Activated naive CD4-positive, alpha-beta T cell treated with anti-CD3 and anti-CD28 coated beads, Interleukin-2, amount 50 U/mL, for 16 hours (primary cell): ENCODE results near the gene TH.

ENCODE experiments used
- DNase-seq: peaks from one replicate; pipeline ENCODE4 v3.0.0-alpha.2; 2020

TH gene

GRCh38 chr11:2208691-2209369 lies 37.2 kb upstream of the TH start:
- DNase-seq: no peak

DNA sequence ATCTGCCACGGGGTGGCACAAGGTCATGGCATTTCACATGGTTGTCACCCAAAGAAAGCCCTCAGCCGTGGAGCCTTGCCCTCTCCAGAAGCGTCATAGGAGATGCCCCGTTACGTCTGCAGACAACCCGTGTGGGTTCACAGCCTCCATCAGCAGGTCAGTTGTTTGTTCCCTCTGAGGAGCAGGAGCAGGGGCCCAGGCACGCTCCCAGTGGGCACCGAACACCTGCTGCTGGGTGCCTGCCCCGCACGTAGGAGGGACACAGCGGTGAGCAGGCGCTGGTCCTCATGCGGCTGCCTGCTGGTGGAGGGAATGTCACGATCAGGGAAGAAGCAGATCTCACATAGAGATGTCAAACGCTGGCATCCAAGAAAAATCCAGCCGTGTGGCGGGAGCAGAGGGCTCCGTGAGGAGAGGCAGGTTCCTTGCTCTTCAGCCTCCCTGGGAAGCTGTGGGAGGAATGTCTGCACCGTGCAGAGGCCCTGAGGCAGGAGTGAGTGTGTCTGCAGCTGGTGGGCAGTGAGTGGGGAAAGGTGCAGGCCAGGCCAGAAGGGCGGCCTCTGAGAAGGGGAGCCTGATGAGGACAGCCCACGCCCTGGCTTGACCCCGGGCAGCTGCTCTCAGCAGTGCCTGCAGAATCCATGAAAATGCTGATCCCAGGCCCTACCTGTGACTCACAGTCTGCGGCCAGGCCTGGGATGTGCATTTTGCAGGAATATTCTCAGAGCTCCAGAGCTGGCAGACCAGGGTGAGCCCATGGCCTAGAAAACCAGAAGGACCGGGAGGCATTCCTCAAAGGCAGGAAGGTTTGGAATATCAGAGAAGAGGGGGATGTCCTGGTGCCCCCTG lies 36.4 kb upstream of the TH start:
- DNase-seq: no peak

DNA sequence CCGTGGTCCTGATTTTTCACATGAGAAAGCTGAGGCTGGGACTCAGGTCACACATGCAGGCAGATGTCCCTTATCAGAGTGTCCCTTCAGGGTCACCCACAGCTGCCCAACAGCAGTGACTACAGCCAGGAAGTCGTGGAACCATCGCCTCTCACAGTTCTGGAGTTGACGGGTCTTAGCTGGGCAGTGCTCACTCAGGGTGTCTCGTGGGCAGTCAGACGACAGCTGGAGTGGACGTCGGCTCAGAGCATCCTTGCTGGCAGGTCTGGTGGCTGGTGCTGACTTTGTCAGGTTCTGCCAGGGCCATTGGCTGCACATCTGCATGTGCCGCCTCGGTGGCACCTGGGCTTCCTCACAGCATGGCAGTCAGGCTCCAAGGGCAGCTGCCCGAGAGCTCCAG lies 35.6 kb upstream of the TH start:
- DNase-seq: no peak

DNA sequence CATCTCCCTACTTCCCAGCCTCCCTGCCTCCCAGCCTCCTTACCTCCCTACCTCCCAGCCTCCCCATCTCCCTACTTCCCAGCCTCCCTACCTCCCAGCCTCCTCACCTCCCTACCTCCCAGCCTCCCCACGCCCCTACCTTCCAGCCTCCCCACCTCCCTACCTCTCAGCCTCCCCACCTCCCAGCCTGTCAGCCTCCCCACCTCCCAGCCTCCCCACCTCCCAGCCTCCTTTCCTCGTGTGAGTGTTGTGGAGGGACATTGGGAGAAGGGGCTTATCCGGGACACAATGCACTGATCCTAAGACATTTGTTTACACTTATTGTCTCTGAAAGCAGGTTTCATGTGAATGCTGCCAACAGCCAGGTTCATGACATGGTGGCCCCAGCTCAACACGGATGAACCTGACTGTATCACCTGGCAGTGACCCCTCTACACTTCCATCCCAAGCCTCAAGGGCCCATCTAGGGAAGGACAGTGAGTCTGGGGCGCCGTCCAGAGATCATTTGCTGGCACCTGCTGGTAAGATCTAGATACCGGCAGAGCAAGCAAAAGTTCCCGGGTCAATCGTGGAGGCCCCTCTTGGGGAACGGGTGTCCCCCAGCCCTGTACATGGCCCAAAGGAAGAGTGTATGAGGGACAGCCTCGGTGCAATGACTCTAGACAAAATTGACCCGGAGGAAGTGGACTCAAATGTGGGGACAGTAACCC lies 34.5 kb upstream of the TH start:
- no peak for DNase-seq

- DNase-seq: no peak
Observed at GRCh38 chr11:2205214-2205720, 33.7 kb upstream of the TH start.

DNA sequence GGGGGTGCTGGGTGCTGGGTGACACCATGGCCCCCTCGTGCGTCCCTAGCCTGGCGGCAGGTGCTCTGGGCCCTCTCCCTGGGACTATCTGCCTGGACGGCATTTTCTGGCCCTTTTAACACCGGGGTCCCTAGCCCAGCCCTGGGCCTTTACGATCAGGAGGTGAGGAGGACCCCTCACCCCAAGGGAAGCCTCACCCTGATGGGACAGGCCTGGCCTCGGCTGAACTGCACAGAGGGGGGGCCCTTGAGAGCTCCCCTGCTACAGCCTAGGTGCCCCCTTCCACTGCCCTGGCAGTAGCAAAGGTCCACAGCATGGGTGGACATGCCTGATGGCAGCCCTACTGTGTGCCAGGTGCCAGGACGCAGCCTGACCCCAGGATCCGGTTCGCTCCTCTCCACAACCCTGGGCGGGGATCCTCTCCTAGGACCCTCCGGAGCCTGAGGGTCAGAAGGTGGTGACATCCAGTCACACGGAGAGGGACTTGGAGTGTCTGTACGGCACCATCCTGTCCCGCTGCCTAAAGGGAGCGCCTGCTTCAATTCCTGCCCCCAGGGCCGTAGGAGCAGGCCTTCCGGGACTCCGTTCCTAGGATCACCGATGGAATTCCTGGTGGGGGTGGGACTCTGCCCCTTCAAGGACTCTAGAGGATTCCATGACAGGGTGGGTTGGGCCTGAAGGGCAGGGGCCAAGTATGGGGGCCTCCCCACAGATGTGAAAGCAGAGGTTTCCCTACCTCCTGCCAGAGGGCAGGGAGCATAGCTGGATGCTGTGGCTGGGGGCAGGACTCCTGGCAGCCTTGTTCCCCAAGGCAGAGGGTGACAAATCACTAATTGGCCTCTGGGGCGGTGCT lies 33.0 kb upstream of the TH start:
- DNase-seq: peak; percentile 4

DNA sequence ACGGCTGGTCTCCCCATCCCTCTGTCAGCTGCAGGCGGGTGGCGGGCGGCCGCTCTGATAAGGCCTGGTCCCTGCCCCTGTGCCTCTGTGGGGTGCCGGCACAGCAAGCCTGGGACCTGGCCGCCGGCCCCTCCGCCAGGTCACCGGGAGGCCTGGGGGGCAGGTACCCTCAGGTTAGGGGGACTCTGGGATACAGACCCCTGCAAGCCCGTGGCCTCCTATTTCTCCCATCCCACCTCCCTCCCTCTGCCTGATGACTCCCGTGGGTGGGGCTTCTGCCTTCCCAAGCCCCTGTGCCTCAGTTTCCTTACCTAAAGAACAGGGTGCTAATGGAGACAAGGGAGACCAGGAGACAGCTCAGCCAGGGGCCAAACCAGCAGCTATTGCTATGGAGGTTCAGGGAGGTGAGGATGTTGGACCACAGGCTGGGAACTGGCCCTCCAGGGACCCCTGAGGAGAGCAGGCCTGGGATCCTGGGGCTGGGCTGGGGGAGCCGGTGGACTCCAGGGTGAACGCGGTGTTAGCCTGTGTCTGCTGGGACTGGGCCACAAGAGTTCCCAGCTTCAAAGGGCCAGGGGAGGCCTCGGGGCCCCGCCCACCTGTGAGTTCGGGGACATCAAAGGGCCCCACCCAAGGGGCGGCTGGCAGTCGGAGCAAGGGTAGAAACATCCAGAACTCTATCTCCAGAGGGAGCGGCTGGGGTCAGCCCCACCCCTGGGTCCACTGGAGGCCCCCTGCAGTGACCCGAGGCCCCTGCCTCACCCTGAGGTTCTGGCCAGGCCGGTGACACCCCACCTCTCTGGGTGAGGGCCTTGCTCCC lies 32.0 kb upstream of the TH start:
- DNase-seq: peak; percentile 7

DNA sequence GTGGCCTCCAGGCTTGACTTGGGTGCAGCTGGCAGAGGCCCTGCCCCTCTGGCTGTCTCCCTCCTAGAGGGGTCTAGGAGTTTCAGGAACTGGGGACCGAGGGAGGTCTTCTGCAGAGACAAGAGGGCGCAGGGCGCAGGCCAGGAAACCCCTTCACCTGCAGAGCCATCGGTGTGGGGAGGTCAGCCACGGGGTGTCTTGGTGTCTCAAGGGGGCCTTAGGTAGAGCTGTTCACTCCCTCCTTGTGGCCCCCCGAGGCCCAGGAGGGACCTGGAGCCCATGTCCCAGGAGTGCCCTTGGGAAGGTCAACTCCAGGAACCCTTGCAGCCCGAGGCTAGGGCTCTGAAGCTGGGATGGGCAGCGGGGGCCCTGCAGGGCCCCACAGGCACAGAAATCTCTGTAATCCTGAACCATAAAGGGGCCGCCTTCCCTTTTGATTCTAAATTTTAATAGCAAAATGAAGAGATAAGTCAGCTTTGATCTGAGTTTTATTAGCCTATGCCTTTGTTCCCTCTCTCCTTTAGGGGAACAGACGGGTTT lies 31.4 kb upstream of the TH start:
- peak; percentile 9 for DNase-seq

DNA sequence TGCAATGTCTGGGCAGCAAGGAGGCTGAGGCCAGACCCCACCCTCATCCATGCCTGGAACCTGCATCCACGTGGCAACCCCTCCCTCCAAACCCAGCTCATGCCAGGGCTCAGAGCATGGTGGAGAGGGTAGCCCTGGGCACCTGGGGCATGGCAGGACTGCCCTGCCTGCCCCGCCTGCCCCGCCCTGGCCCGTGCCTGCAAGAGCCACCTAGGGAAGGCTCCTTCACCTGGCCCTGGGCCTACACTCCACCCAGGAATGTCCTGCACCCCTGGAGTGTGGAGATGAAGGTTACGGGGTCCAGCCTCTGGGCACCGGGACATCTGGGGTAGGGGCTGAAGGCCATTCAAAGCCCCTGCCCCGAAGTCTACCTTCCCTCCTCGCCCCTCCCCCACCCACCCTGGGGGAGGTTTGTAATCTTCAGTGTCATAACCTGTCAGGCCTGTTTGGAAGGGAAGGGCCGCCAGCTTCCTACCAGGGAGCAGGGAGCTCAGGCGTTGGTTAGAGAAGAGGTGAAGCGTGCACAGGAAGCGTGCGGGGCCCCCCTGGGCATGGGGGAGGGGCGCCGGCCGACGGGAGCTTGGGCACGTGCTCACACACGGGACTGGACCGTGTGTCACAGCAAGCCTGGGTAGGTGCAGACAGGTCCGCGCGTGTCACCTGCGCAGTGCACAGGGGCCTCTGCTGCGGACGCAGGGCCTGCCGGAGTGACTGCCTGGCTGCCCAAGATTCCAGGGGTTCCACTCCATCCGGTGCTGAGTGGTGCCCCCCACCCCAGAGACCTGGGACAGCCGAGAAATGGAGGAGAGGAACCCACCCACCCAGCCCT lies 30.7 kb upstream of the TH start:
- DNase-seq: peak; percentile 3

DNA sequence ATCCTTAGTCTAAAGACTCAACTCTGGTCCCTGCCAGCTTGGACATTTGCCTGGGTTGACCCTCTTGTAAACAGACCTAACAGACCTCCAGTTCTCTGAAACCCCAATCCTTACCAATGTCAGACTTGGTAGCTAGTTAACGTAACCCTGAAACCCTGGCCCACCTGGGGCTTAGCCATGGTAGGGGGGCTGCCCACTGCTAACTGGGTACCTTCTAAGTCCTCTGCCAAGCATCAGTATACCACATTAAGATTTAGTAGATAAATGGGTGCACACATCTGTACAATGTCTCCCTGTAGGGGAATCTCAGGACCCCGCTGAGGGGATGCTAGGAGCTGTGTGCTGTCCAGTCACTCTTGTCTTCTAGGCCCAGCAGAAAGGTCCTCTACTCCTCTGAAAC lies 29.9 kb upstream of the TH start:
- DNase-seq: peak; percentile 6

- no peak for DNase-seq
Observed at GRCh38 chr11:2200957-2201519, 29.4 kb upstream of the TH start.

DNA sequence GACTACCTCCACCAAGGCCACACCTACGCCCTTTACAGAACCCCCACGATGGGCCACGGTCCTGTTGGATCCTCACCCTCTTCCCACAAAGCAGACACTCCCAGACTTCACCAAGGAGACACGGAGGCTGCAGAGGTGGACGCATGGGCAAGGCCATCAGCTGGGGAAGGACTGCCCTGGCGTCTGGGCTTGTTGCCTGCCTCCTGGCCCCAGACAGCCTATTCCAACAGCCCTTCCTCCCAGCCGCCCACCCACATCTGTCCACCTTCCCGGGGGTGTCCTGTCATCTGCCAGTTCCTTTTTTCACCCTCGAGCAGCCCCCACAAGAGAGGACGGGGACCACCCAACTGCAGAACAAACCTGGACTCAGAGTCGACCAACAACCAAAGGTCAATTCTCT lies 28.9 kb upstream of the TH start:
- peak; percentile 5 for DNase-seq

DNA sequence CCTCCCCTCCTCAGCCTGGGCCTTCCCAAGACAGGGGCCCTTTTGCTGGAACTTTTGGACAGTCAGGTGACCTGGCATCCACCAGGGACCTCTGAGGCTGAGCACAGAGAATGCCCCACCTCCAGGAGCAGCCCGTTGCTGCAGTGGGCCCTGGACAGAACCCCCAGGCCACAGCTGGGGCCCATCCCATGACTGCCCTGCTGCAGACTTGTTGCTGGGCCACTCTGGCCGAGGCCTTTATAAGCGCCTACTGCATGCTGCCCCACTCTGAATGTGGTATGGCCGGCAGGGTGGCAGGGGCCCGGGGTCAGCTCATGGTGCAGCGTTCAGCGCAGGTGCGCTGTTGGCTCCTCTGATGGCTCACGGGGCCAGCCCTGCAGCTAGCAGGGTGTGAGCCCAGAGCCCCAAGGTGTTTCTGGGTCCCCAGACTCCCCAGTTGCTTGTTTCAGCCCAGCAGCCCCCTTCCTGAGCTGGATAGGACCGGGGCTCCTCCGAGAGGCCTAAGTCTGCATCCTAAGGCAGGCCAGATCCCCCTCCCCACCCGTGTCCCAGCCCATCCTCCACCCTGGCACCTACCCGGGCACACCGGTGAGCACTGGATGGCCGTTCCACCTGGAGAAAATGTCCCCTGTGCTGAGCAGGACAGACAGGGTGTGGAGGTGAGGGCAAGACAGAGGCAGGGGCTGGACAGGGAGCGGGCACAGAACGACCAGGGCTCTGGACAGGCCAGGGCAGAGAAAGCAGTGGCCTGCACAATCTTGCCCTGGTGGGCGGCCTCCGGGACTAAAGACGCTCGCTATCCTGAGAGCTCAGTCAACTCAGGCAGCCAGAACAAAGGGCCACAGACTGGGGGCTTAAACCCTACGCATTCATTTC lies 28.1 kb upstream of the TH start:
- DNase-seq: no peak

DNA sequence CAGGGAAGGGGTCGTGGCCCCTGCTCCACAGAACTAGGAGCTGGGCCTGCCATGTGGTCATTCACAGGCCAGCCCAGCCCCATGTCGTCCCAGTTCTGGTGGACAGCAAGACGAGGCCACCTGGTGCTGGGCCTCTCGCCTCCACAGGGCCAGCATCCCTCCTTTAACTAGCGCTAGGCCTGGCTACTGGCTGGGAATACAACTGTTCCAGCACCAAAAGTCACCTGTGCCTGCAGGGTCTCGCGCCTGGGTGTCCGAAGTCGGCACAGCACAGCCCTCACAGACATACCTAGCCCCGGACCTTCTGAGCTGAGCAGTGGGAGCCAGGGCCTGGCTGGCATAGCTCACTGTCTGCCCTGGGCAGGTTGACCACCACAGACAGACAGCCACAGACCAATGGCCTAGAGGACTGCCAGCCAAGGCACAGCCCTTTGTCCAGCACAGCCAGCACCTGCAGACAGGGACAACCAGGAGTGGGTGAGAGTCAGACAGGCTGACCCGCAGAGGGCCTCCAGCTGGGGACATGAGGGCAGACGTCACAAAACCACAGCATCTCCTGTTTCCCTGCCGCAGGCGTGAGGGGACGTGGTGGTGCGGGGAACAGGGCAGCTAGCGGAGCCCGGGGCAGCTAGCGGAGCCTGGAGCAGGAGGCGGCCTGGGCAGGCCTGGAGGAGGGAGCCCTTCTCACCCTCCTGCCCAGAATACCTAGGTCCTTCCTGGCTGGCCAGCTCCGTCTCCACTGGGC lies 27.2 kb upstream of the TH start:
- no peak for DNase-seq

- DNase-seq: no peak
Observed at GRCh38 chr11:2197771-2198520, 26.3 kb upstream of the TH start.

- DNase-seq: peak; percentile 75
Observed at GRCh38 chr11:2196970-2197770, 25.6 kb upstream of the TH start.

DNA sequence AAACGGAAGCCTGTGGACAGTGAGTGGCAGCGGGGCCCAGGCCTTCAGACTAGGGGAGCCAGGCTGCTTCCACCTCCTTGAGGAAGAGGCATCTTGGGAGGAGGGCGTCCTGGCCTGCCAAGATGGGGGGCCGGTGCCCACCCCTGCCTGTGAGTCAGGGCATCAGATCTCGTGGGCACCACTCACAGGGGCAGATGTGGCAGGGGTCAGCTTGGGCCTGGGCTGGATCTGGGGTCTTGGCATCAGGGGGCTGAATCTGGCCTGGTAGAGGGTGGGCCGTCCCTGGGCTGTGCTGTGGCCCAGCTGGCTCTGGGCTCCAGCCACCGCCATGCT lies 24.1 kb upstream of the TH start:
- DNase-seq: no peak
